Right lobe of liver (tissue), 6 donors: ENCODE results near the gene CFAP161. TPM values are rescaled to one million over a fixed set of nuclear protein-coding genes. Genes with fewer than 3 reads are reported as not detected.

Experiments used
- ATAC-seq, 4 donors: fragments of 200-7000 bp; cut with Tn5 transposase; one replicate each; pipeline ENCODE4 v1.9.1; 2020; ENCODE audit warnings: mild to moderate bottlenecking in 4 of 4, moderate library complexity in 4 of 4
- DNase-seq, 3 donors: peaks; one replicate each; pipeline ENCODE4 v3.0.0-alpha.2; 2020
- H3K27ac ChIP-seq, 3 donors: fragments of 200-600 bp; one replicate each; pipeline ENCODE4 v1.8.0; 2022
- H3K27me3 ChIP-seq, 2 donors: fragments of 200-600 bp; one replicate each; pipeline ENCODE4 v1.8.0; 2022
- H3K36me3 ChIP-seq, 4 donors: fragments of 200-600 bp; sonication (generic) in 1 of 4; one replicate each; pipeline versions ENCODE4 v1.5.1 to v1.8.0; 2017 to 2022; ENCODE audit warnings: control low read depth in 1 of 4
- H3K4me1 ChIP-seq, 4 donors: fragments of 200-600 bp; sonication (generic) in 1 of 4; one replicate each; pipeline versions ENCODE4 v1.5.1 to v1.8.0; 2017 to 2022; ENCODE audit warnings: control low read depth in 1 of 4
- H3K4me3 ChIP-seq, 3 donors: fragments of 200-600 bp; one replicate each; pipeline ENCODE4 v1.8.0; 2022
- H3K9me3 ChIP-seq, 4 donors: fragments of 200-600 bp; sonication (generic) in 1 of 4; one replicate each; pipeline versions ENCODE4 v1.5.1 to v1.8.0; 2017 to 2022; ENCODE audit warnings: control low read depth in 1 of 4
- CTCF ChIP-seq, 4 donors: fragments of 200-600 bp in 3 of 4; fragments of 450-650 bp in 1 of 4; IDR thresholded peaks; one replicate each; pipeline versions ENCODE4 v1.5.1 to v1.8.0; 2016 to 2022; ENCODE audit warnings: antibody characterized with exemption in 4 of 4, mild to moderate bottlenecking in 2 of 4
- POLR2A ChIP-seq: fragments of 450-650 bp; IDR thresholded peaks from one replicate; pipeline ENCODE4 v1.6.1; 2017; ENCODE audit warnings: antibody characterized with exemption, mild to moderate bottlenecking
- WGBS: methylation state at CpG from one replicate; pipeline ENCODE4 v1.1.6; 2018; ENCODE audit warnings: low coverage, low lambda C conversion rate; ENCODE audit not compliant: insufficient coverage; ENCODE audit errors: missing lambda C conversion rate; 5-methylcytosine and 5-hydroxymethylcytosine counted together
- intact Hi-C, 2 donors: fragments of 100-400 bp; cut with DNase I; formaldehyde crosslinking; loops; one replicate each; pipeline versions ENCODE4 v1.11.2 to v1.14.1; 2022
- long read RNA-seq: library from polyadenylated mRNA; unstranded; transcript quantifications from one replicate; pipeline ENCODE4 v2.0.0, GENCODE V29; 2019
- total RNA-seq, 6 experiments: library from RNA; depleted of rRNA in 2 of 6; stranded (reverse); fragments of >200 nt in 2 of 6; fragmentation: NEBNext Ultra II Directional in 3 of 6; extraction: Animal tissue kit (Norgen Biotek cat#: 25700) in 3 of 6; gene quantifications; one replicate each; pipeline versions ENCODE4 v1.1.0 to v1.2.4, GENCODE V29; 2016 to 2023
- donor health status: DM: no; HTN: yes; CAD: no.
- donor health status: DM: no; HTN: no; CAD: no.
- donor health status: DM: no; HTN: no; CAD: no.
- donor health status: DM: no; HTN: yes; CAD: no.
- donor health status: DM: no; HTN: yes; CAD: no.

CFAP161 gene
- under 1 TPM in 2 of 6 experiments, not detected in 4; 0.25 to 0.42 TPM for total RNA-seq
- long read RNA-seq, result 0 reads

- peaks cover 0 to 9% (median 0%) of the 10 kb centered on the region in 4 donors for H3K4me1 ChIP-seq
- no peak within 1 kb of the TSS for H3K27ac ChIP-seq
- WGBS, result 4% methylated on average over 8 of the region's 33 CpGs
- no peaks in the 10 kb centered on the region for H3K27me3 ChIP-seq
- intact Hi-C loops, result no loop called here
- DNase-seq (peak; percentile 52 to 75 (median 60)), ATAC-seq (peak; percentile 74 to 85 (median 79))
- TF ChIP-seq POLR2A (no peak), CTCF (IDR thresholded peaks at IDR 0.05) (no peak)
- H3K9me3 ChIP-seq, result no peaks in the 10 kb centered on the region
- H3K36me3 ChIP-seq, result no peaks in the 10 kb centered on the region
- H3K4me3 ChIP-seq, result peak within 1 kb of the TSS; percentile 5 to 38 (median 26)
Measured at GRCh38 chr15:81133782-81134461, at the start of gene CFAP161. Gene CFAP161, plus strand, starts transcription at chr15:81134270. Its CDS starts 60 bp downstream, at chr15:81134330.

GRCh38 chr15:81084716-81085115, 49.4 kb upstream of the CFAP161 start:
- Histone ChIP-seq H3K4me1 (no peaks in the 10 kb centered on the region), H3K27me3 (no peaks in the 10 kb centered on the region), H3K9me3 (no peaks in the 10 kb centered on the region), H3K4me3 (no peak overlapping the region), H3K27ac (no peak overlapping the region), H3K36me3 (no peaks in the 10 kb centered on the region)
- TF ChIP-seq POLR2A (no peak), CTCF (IDR thresholded peaks at IDR 0.05) (no peak)
- intact Hi-C loops, result no loop called here
- ATAC-seq, result no peak
- 70% methylated on average over 2 of the region's 4 CpGs for WGBS
- no peak for DNase-seq

GRCh38 chr15:81085213-81085612, 48.9 kb upstream of the CFAP161 start:
- ATAC-seq, result peak in 2 of 4 donors; percentile 26 to 36
- WGBS, result 67% methylated on average over 2 of the region's 2 CpGs
- no peaks in the 10 kb centered on the region for H3K4me1 ChIP-seq
- no peaks in the 10 kb centered on the region for H3K27me3 ChIP-seq
- no peak overlapping the region for H3K27ac ChIP-seq
- no peaks in the 10 kb centered on the region for H3K36me3 ChIP-seq
- intact Hi-C loops, result no loop called here
- TF ChIP-seq POLR2A (no peak), CTCF (IDR thresholded peaks at IDR 0.05) (no peak)
- no peaks in the 10 kb centered on the region for H3K9me3 ChIP-seq
- H3K4me3 ChIP-seq, result no peak overlapping the region
- DNase-seq, result no peak

GRCh38 chr15:81085898-81086297, 48.2 kb upstream of the CFAP161 start:
- ATAC-seq, result no peak
- intact Hi-C loops, result no loop called here
- 92% methylated on average over 5 of the region's 5 CpGs for WGBS

More at GRCh38 chr15:81085898-81086297, 48.2 kb upstream of the CFAP161 start:
- Histone ChIP-seq H3K27me3 (no peaks in the 10 kb centered on the region), H3K9me3 (no peaks in the 10 kb centered on the region), H3K4me3 (no peak overlapping the region), H3K36me3 (no peaks in the 10 kb centered on the region), H3K27ac (no peak overlapping the region), H3K4me1 (no peaks in the 10 kb centered on the region)
- TF ChIP-seq POLR2A, result no peak
- TF ChIP-seq CTCF (IDR thresholded peaks at IDR 0.05), result no peak
- DNase-seq, result no peak
